Adipocyte (in vitro differentiated cells): ENCODE results near the gene TMEM19.
"Not testable (repeated sequence)": the region's sequence is repeated elsewhere in the genome, so short reads cannot be mapped to it uniquely, and the experiment has no call there.

Experiments used
- DNase-seq: peaks from one replicate; pipeline ENCODE4 v3.0.0-alpha.2; 2015; ENCODE audit warnings: low read depth
- H3K27me3 ChIP-seq: replicated peaks from 2 replicates; pipeline ENCODE4 v1.7.0; 2013; ENCODE audit warnings: mild to moderate bottlenecking, low read length, moderate library complexity; ENCODE audit not compliant: control insufficient read depth, insufficient read depth
- H3K36me3 ChIP-seq: 2 replicates; pipeline ENCODE4 v1.7.0; 2013; ENCODE audit warnings: low read length, mild to moderate bottlenecking, moderate library complexity; ENCODE audit not compliant: control insufficient read depth, insufficient read depth, severe bottlenecking
- H3K4me1 ChIP-seq: 2 replicates; pipeline ENCODE4 v1.7.0; 2013; ENCODE audit warnings: mild to moderate bottlenecking, low read length, moderate library complexity; ENCODE audit not compliant: control insufficient read depth, insufficient read depth
- H3K4me3 ChIP-seq: 2 replicates; pipeline ENCODE4 v1.7.0; 2013; ENCODE audit warnings: mild to moderate bottlenecking, low read length, moderate library complexity
- H3K9ac ChIP-seq: 2 replicates; pipeline ENCODE4 v1.7.0; 2013; ENCODE audit warnings: mild to moderate bottlenecking, low read length, moderate library complexity
- H3K9me3 ChIP-seq: 2 replicates; pipeline ENCODE4 v1.7.0; 2013; ENCODE audit warnings: mild to moderate bottlenecking, low read length, moderate library complexity; ENCODE audit not compliant: control insufficient read depth

The TMEM19 gene

GRCh38 chr12:71666259-71666658 is 19.6 kb upstream of the TMEM19 start:
- no peak for DNase-seq
- no peak overlapping the region for H3K4me3 ChIP-seq
- H3K27me3 ChIP-seq, result no peaks in the 10 kb centered on the region
- no peaks in the 10 kb centered on the region for H3K36me3 ChIP-seq
- peaks cover 14% of the 10 kb centered on the region for H3K4me1 ChIP-seq
- no peak overlapping the region for H3K9ac ChIP-seq
- no peaks in the 10 kb centered on the region for H3K9me3 ChIP-seq

GRCh38 chr12:71671311-71671710 is 14.6 kb upstream of the TMEM19 start:
- DNase-seq, result no peak
- H3K36me3 ChIP-seq, result no peaks in the 10 kb centered on the region
- no peaks in the 10 kb centered on the region for H3K27me3 ChIP-seq
- no peaks in the 10 kb centered on the region for H3K4me1 ChIP-seq
- H3K9ac ChIP-seq, result no peak overlapping the region
- no peak overlapping the region for H3K4me3 ChIP-seq
- H3K9me3 ChIP-seq, result no peaks in the 10 kb centered on the region

GRCh38 chr12:71671816-71672215 is 14.1 kb upstream of the TMEM19 start:
- Histone ChIP-seq H3K27me3 (no peaks in the 10 kb centered on the region), H3K4me1 (no peaks in the 10 kb centered on the region), H3K4me3 (no peak overlapping the region), H3K9ac (no peak overlapping the region), H3K36me3 (no peaks in the 10 kb centered on the region), H3K9me3 (no peaks in the 10 kb centered on the region)
- DNase-seq, result no peak

GRCh38 chr12:71682466-71682865 is 3.4 kb upstream of the TMEM19 start:
- no peaks in the 10 kb centered on the region for H3K9me3 ChIP-seq
- H3K27me3 ChIP-seq, result no peaks in the 10 kb centered on the region
- H3K9ac ChIP-seq, result no peak overlapping the region
- DNase-seq, result no peak
- no peaks in the 10 kb centered on the region for H3K36me3 ChIP-seq
- H3K4me3 ChIP-seq, result no peak overlapping the region
- peaks cover 11% of the 10 kb centered on the region for H3K4me1 ChIP-seq

GRCh38 chr12:71683633-71684032 is 2.2 kb upstream of the TMEM19 start:
- Histone ChIP-seq H3K27me3 (no peaks in the 10 kb centered on the region), H3K9me3 (no peaks in the 10 kb centered on the region), H3K9ac (no peak overlapping the region), H3K4me1 (peaks cover 19% of the 10 kb centered on the region), H3K36me3 (no peaks in the 10 kb centered on the region), H3K4me3 (no peak overlapping the region)
- DNase-seq, result no peak

- H3K4me1 ChIP-seq, result peaks cover 19% of the 10 kb centered on the region
- no peak for DNase-seq
These were observed 1.8 kb upstream of the TMEM19 start for GRCh38 chr12:71684081-71684480.

GRCh38 chr12:71685312-71685906 is 473 bp upstream of the TMEM19 start:
- no peaks in the 10 kb centered on the region for H3K9me3 ChIP-seq
- no peaks in the 10 kb centered on the region for H3K36me3 ChIP-seq
- no peaks in the 10 kb centered on the region for H3K27me3 ChIP-seq
- peak overlapping the region; percentile 96 for H3K4me3 ChIP-seq
- DNase-seq, result no peak
- H3K4me1 ChIP-seq, result peaks cover 19% of the 10 kb centered on the region
- H3K9ac ChIP-seq, result peak overlapping the region; percentile 94

More at GRCh38 chr12:71684081-71684480, 1.8 kb upstream of the TMEM19 start:
- no peaks in the 10 kb centered on the region for H3K36me3 ChIP-seq
- peak overlapping the region; percentile 43 for H3K9ac ChIP-seq
- H3K9me3 ChIP-seq, result no peaks in the 10 kb centered on the region
- no peaks in the 10 kb centered on the region for H3K27me3 ChIP-seq
- H3K4me3 ChIP-seq, result peak overlapping the region; percentile 44

GRCh38 chr12:71686658-71687025 is 760 bp downstream of the TMEM19 start:
- H3K9ac ChIP-seq, result peak overlapping the region; percentile 94
- peaks cover 19% of the 10 kb centered on the region for H3K4me1 ChIP-seq
- H3K36me3 ChIP-seq, result no peaks in the 10 kb centered on the region
- peak; percentile 70 for DNase-seq
- H3K27me3 ChIP-seq, result no peaks in the 10 kb centered on the region
- peak overlapping the region; percentile 96 for H3K4me3 ChIP-seq
- no peaks in the 10 kb centered on the region for H3K9me3 ChIP-seq

GRCh38 chr12:71687172-71687571 is 1.3 kb downstream of the TMEM19 start:
- DNase-seq, H3K9me3 ChIP-seq, H3K27me3 ChIP-seq, H3K36me3 ChIP-seq: not testable (repeated sequence)
- Histone ChIP-seq H3K9ac (peak overlapping the region; percentile 94), H3K4me1 (peaks cover 21% of the 10 kb centered on the region), H3K4me3 (peak overlapping the region; percentile 96)

GRCh38 chr12:71688961-71689570 is 3.2 kb downstream of the TMEM19 start:
- H3K9ac ChIP-seq, result no peak overlapping the region
- no peaks in the 10 kb centered on the region for H3K9me3 ChIP-seq
- DNase-seq, result peak; percentile 15
- H3K4me3 ChIP-seq, result no peak overlapping the region
- H3K4me1 ChIP-seq, result peaks cover 24% of the 10 kb centered on the region
- no peaks in the 10 kb centered on the region for H3K36me3 ChIP-seq
- H3K27me3 ChIP-seq, result no peaks in the 10 kb centered on the region

- H3K9ac ChIP-seq, result no peak overlapping the region
- no peak for DNase-seq
- no peaks in the 10 kb centered on the region for H3K9me3 ChIP-seq
- no peaks in the 10 kb centered on the region for H3K36me3 ChIP-seq
- no peaks in the 10 kb centered on the region for H3K27me3 ChIP-seq
- no peak overlapping the region for H3K4me3 ChIP-seq
- peaks cover 23% of the 10 kb centered on the region for H3K4me1 ChIP-seq
These were observed 5.7 kb downstream of the TMEM19 start for GRCh38 chr12:71691504-71692129.
